Myocyte (in vitro differentiated cells): ENCODE results near the gene PES1. TPM values are rescaled to one million over a fixed set of nuclear protein-coding genes. Genes with fewer than 3 reads are reported as not detected.
"Not testable (repeated sequence)": the region's sequence is repeated elsewhere in the genome, so short reads cannot be mapped to it uniquely, and the experiment has no call there.

ENCODE experiments used
- DNase-seq: peaks from one replicate; pipeline ENCODE4 v3.0.0-alpha.2; 2012; ENCODE audit warnings: low read depth
- total RNA-seq: library from RNA; depleted of rRNA; stranded (reverse); fragments of >200 nt; gene quantifications from 2 replicates; pipeline ENCODE4 v1.2.3, GENCODE V29; 2014

PES1 gene
- total RNA-seq, 1 donor from 2014 or later, result 69.8 TPM

GRCh38 chr22:30578481-30578880, 13.2 kb downstream of the PES1 start:
- no peak for DNase-seq

DNA sequence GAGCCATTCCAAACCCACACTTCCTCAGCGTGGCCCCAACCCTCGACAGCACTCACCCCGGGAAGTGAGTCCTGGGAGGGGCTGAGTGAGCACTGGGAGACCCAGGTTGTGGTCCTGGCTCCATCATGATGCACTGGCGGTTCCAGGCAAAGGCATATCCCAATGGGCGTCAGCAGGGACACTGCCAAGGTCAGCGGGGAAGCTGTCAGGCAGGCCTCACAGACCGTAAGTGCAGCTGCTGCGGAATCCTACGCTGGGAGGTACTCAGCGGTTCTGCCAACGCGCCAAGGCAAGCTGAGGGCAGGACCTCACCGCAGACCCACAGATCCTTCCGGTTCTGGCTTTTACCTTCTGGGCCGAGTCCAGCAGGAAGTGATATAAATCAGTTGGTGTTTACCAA, 15.9 kb downstream of the PES1 start:
- DNase-seq, result peak; percentile 43

- peak; percentile 73 for DNase-seq
Measured at GRCh38 chr22:30574997-30575671, 16.6 kb downstream of the PES1 start.

DNA sequence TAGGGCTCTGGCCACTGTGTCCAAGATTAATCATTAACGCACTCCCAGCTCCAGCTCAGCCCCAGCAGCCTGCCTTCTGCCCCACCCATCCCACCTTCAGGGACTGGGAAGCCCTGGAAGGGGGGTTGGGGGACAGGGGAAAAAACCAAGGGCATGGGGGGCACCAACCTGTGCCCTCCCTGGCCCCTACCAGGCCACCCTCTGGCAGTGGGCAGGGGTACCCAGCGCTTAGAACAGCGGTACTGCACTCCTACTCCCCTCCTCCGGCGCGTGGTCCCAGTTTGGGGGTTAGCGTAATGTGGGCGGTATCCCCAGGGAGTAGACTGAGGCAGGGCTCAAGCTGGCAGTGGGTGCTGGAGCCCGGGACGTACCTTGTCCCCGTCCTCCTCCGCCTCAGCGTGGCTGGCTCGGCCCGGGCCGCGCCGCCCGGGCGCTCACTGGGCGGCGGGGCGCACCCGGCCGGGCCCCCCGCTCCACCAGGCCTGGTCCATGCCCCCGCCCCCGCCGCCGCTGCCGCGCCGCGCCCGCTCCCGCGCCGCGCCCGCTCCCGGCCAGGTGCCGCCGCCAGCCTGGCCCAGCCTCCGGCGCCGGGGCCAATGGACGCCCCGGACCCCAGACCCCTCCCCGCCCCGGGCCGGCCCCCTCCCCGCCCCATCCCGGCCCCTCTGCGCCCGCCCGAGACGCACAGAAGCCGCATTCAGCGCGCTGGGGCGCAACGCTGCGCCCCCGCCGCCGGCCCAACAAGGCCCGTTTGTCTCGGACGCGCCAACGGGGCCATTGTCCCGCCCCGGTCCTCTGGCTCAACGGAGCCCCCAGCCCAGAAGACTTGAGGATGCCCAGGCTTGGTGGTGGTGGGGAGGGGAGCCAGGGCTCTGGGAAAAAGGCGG, 17.4 kb downstream of the PES1 start, which contains the start of gene GAL3ST1:
Gene GAL3ST1, minus strand, starts transcription at position 571 of the 887 bp plus-strand sequence. CDS start 17,273 bp downstream, outside the sequence.
- no peak for DNase-seq

GRCh38 chr22:30573594-30574094, 18.1 kb downstream of the PES1 start:
- peak; percentile 58 for DNase-seq

DNA sequence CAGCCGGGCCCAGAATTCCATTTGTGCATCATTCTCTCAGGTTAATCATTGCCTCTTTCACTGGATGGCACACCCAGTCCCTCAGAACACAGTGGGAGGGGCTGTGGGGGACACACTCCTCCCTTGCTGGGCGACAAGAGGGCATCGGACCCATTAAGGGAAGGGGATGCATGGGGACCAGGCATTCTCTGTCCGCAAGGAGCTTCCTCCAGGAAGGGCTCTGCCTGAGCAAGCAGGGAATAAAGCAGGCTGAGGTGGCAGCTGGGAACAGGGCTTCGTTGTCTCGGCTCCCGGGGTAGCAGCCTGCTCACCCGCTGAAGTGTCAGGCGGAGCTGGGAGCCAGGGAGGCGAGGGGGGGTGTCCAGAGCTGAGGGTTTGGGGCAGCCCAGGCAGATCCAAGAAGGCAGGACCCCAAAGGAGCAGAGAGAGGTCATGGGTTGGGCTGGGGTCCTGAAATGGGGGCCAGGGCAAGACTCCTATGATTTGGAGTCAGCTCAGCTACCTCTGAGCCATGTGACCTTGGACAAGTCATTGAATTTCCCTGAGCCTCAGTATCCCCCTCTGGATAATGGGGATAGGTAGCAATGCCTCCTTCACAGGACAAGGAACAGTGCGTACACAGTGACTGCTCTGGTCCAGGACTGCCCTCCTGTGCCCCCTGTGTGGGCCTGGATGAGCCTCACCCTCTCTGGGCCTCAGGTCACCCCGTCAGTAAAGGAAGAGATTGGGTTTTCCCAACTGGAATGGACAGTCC, 18.7 kb downstream of the PES1 start:
- DNase-seq, result no peak

DNA sequence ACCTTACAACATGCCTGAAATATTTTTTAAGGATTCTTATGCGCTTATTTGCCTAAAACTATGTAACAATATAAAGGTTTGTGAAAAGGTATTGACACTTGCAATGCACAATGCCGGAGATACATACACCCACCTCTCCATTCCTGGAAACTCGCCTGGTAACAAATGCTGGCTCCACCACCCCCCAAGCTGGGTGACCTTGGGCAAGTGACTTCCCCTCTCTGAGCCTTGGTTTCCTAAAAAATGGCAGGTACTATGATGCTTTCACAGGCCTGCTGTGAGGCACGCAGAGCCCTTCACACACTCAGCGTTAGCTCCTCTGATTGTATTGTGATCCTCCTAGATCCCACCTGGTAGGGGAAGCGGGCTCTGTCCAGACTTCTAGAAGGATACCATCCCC, 19.5 kb downstream of the PES1 start:
- no peak for DNase-seq

DNA sequence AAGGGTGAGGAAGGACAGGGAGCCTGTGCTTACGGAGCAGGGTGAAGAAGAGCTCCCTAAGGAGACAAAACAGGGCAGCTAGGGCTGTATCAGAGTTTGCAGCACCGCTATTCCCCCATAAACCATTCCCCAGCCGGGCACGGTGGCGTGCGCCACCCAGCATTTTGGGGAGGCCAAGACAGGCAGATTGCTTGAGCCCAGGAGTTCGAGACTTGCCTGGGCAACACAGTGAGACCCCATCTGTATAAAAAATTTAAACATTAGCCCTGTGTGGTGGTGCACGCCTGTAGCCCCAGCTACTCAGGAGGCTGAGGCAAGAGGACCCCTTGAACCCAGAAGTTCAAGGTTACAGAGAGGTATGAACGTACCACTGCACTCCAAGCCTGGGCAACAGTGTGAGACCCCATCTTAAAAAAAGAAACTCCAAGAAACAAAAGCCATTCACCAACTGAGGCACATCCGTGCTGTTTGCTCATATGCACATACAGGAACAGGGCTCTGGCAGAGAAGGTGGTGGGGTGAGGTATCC, 22.0 kb downstream of the PES1 start:
- no peak for DNase-seq

DNA sequence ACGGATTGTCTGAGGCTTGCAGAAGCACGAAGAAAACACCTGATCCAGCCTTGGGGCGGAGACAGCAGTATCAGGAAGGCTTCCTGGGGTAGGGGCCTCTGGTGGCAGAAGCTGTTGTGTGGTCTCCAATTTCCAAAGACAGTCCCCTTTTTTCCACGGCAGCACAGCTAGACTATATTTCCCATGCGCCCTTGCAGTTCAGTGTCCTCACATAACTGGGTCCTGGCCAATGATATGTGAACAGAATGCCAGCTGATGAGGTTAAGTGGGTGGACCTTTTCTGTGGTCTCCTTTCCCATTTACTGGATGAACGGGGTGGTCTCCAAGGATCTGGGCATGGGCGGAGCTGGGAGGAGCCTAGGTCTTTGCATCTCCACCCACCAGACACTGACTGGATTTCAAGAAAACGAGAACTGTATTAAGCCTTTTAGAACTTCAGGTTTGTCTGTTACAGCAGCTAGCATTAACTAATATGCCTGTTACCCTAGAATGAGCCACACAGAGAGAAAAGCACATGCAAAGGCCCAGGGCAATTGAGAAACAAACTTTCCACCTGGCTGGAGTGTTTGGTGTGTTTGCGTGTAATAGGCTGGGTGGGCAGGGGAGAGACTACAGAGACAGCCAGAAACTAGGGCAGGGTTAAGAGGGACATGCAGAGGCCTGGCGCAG, 23.4 kb downstream of the PES1 start:
- no peak for DNase-seq

DNA sequence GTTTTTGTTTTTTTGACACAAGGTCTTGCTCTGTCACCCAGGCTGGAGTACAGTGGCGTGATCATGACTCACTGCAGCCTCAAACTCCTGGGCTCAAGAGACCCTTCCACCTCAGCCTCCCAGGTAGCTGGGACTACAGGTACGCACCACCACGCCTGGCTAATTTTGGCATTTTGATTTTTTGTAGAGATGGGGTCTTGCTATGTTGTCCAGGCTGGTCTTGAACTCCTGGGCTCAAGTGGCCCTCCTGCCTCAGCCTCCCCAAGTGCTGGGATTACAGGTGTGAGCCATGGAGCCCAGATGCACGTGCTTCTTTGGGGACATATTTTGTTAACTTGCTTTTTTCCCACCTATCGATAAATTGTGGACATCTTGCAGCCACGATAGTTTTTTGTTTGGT, 24.4 kb downstream of the PES1 start:
- not testable (repeated sequence) for DNase-seq

DNA sequence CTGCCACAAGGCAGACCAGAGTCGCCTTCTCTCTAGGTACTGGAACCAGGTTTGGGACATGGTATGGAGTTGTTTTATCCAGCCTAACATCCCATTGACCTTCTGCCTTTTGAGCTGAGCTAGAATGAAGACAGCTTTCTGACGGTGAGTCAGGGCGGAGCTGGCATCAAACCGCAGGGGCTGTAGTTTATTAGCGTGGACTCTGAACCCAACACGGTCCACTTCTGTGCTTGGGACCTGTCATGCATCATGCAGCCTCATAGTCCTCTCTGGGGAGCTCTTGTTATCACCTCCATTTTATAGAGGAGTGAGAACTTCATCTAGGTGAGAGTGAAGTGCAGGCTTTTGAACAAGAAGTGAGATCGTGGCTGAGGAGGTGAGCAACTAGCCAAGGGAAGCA, 25.6 kb downstream of the PES1 start:
- DNase-seq, result no peak

- no peak for DNase-seq
Measured at GRCh38 chr22:30565341-30565740, 26.4 kb downstream of the PES1 start.

- no peak for DNase-seq
Measured at GRCh38 chr22:30564761-30565119, 27.0 kb downstream of the PES1 start.

- DNase-seq, result no peak
Measured at GRCh38 chr22:30564045-30564760, 27.5 kb downstream of the PES1 start.

DNA sequence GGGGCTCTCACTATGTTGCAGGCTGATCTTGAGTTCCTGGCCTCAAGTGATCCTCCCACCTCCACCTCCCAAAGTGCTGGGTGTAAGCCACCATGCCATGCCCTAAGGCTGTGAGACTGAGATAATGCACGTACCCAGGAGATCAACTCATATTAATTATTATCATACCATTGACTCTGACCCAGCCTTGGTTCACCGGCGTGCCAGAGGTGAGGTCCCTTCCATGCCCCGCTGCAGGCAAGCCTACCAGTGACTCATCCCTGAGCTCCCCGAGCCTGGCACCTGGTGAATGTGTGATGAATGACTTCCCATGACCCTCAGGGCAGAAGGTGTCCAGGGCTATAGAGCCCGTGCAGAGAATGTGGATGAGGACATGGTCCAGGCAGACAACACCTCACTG, 29.3 kb downstream of the PES1 start:
- no peak for DNase-seq

DNA sequence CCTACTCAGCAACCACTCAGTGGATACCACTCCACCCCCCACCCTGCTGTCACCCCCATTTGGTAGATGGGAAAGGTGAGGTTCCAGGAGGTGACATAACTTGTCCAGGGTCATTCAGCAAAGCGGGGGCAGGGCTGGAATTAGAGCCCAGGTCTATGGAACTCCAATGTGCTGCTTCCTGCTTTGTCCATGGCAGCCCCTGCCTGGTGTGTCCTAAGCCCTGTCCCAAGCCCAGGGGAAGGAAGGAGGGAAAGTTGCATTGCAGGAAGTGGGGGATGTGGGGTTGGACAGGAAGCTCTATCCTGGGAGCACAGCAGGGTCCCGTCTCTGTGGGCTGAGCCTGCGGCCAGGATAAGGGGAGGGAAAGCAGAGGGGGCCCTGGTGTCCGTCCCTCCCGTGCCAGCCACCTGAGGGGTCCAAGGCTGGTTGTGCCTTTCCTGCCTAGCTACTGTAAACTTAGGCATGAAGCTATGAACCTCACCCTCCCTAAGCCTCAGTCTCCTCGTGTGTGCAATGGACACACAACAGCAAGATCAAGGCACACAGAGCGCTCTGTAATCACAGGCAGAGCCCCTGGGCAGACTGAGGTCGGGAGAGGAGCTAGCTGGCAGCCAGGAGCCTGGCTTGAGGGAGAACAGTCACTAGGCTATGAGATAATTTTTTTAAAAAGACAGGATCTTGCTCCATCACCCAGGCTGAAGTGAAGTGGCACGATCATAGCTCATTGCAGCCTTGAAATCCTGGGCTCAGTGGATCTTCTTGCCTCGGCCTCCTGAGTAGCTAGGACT, 30.1 kb downstream of the PES1 start:
- DNase-seq, result no peak

- DNase-seq, result not testable (repeated sequence)
Measured at GRCh38 chr22:30560643-30561202, 31.0 kb downstream of the PES1 start.

- DNase-seq, result no peak
Measured at GRCh38 chr22:30559889-30560288, 31.8 kb downstream of the PES1 start.

GRCh38 chr22:30557243-30557642, 34.5 kb downstream of the PES1 start:
- DNase-seq, result no peak
